HG02840 (cell line): Measurements from ENCODE around the gene LRIG2.
"Not testable (repeated sequence)": the region's sequence is repeated elsewhere in the genome, so short reads cannot be mapped to it uniquely, and the experiment has no call there.

ENCODE experiments used
- ATAC-seq: cut with Tn5 transposase; IDR thresholded peaks from one replicate; pipeline ENCODE4 v1.9.1; 2021; ENCODE audit warnings: mild to moderate bottlenecking, moderate library complexity, moderate number of reproducible peaks; ENCODE audit not compliant: unreplicated experiment, low FRiP score

LRIG2 gene, protein sequence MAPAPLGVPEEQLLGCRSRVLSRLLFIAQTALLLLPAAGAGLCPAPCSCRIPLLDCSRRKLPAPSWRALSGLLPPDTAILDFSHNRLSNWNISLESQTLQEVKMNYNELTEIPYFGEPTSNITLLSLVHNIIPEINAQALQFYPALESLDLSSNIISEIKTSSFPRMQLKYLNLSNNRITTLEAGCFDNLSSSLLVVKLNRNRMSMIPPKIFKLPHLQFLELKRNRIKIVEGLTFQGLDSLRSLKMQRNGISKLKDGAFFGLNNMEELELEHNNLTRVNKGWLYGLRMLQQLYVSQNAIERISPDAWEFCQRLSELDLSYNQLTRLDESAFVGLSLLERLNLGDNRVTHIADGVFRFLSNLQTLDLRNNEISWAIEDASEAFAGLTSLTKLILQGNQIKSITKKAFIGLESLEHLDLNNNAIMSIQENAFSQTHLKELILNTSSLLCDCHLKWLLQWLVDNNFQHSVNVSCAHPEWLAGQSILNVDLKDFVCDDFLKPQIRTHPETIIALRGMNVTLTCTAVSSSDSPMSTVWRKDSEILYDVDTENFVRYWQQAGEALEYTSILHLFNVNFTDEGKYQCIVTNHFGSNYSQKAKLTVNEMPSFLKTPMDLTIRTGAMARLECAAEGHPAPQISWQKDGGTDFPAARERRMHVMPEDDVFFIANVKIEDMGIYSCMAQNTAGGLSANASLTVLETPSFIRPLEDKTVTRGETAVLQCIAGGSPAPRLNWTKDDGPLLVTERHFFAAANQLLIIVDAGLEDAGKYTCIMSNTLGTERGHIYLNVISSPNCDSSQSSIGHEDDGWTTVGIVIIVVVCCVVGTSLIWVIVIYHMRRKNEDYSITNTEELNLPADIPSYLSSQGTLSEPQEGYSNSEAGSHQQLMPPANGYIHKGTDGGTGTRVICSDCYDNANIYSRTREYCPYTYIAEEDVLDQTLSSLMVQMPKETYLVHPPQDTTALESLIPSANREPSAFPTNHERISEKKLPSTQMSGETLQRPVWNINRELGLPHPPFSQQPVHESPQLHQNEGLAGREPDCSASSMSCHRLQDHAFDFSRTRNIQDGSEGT

GRCh38 chr1:113072757-113073478, at the start of gene LRIG2:
Gene LRIG2 (plus strand): TSS chr1:113073198. CDS start chr1:113073407, 209 bp downstream.
- ATAC-seq, result peak; percentile 97

- ATAC-seq, result not testable (repeated sequence)
Measured at GRCh38 chr1:113023316-113023715, 49.7 kb upstream of the LRIG2 start.

- ATAC-seq, result no peak
Measured at GRCh38 chr1:113027007-113027406, 46.0 kb upstream of the LRIG2 start.

DNA sequence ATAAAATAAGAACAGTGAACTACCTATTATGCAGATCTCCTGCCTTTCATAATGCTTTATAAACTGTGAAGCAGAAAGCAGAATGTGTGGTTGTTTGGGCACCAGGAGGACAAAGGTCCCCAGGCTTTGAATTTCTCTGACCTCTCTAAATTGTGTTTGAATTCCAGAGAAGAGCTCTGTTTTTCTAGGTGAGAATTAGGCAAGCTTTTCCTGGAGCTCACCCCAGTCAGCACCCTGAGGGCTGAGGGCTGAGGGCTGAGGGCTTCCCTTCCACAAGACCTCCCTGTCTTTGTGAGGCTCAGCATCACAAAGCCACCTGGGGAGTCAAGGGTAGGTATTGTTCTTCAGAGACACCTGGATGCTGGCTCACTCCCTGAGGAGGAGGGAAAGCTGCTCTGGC, 45.5 kb upstream of the LRIG2 start:
- no peak for ATAC-seq

DNA sequence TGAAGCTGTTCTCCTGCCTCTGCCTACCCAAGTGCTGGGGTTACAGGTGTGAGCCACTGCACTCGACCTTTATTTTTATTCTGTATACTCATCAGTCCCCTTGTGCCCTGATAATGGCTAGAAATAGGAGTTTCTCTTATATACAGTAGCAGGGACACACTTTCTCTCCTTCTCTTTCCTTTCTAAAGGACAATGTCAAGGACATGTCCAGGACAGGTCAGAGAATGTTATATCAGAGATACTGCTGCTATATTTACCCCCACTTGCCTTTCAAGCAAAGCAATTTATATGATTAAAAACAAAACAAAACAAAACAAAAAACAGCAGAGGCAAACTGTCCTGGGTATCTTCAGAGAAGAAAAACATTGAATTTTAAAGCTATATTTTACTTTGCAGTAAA, 43.2 kb upstream of the LRIG2 start:
- no peak for ATAC-seq

- ATAC-seq, result peak; percentile 73
Measured at GRCh38 chr1:113031171-113031933, 41.6 kb upstream of the LRIG2 start.

DNA sequence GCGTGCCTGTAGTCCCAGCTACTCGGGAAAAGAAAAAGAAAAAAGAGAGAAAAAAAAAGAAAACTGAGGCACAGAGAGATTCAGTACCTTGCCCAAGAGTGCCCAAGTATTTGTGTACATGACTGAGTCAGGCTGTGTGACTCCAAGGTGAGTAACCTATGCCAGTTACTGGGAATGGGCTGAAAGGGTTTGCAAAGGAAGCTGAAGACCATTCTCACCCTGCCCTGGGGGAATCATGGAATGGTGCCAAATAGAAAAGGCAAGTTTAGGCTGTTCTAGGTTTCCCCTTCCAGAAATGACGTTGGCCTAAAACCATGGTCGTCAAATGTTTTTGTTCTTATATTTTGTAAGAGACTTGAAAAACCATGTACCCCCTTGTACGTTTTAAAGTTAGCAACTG, 37.9 kb upstream of the LRIG2 start:
- ATAC-seq, result no peak

GRCh38 chr1:113036639-113037321, 36.2 kb upstream of the LRIG2 start:
- no peak for ATAC-seq

DNA sequence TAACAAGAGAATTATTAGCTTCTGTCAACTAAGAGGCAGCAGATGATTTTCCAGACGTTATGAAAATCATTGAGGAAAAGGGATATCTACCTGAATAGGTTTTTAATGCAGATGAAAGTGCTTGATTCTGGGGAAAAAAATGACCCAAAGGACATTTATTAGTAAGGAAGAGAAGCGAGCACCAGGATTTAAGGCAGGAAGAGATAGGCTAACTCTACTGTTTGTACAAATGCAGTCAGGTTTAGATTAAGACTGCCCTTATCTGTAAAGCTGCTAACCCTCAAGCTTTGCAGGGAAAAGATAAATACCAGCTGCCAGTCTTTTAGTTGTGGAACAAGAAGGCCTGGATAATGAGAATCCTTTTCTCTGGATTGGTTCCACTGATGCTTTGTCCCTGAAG, 33.0 kb upstream of the LRIG2 start:
- ATAC-seq, result no peak

GRCh38 chr1:113040718-113041412, 32.1 kb upstream of the LRIG2 start:
- no peak for ATAC-seq

GRCh38 chr1:113041569-113042284, 31.3 kb upstream of the LRIG2 start:
- ATAC-seq, result peak; percentile 24

GRCh38 chr1:113042285-113043143, 30.5 kb upstream of the LRIG2 start:
- ATAC-seq, result peak; percentile 72

GRCh38 chr1:113043144-113043488, 29.9 kb upstream of the LRIG2 start:
- not testable (repeated sequence) for ATAC-seq

- ATAC-seq, result no peak
Measured at GRCh38 chr1:113046569-113046968, 26.4 kb upstream of the LRIG2 start.

DNA sequence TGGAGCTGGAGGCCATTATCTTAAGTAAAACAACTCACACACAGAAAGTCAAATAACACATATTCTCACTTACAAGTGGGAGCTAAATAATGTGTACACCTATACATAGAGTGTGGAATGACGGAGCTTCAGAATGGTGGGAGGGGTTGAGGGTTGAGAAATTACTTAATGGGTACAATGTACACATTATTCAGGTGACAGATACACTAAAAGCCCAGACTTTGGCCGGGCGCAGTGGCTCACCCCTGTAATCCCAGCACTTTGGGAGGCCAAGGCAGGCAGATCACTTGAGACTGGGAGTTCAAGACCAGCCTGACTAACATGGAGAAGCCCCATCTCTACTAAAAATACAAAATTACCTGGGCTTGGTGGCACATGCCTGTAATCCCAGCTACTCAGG, 24.9 kb upstream of the LRIG2 start:
- no peak for ATAC-seq

- no peak for ATAC-seq
Measured at GRCh38 chr1:113053344-113054126, 19.5 kb upstream of the LRIG2 start.
